ENCODE data around the gene TLR2.
A peak's percentile ranks its signal among the peaks of the same experiment; 100 is the strongest.

Gene TLR2

DNA sequence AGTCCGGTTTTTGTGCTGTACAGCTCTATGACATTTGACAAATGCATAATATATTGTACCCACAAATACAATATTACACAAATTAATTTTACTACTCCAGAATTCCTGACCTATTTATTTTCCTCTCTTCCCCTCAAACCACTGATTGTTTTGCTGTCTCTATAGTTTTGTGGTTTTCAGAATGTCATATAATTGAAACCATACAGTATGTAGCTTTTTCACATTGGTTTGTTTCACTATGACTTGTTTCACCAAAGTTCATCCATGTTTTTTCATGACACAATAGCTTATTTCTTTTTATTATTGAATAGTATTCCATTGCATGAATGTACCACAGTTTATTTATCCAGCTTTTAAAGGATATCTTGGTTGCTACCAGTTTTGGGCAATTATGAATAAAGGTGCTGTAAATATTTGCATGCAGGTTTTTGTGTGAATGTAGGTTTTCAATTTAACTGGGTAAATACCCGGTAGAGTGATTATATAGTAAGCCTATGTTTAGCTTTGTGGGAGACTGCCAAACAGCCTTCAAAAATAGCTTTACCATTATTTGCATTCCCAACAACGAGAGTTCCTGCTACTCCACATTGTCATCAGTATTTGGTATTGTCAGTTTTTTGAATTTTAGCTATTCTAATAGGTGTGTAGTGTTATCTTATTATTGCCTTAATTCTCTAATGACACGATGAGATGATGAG lies 49.8 kb downstream of the TLR2 start:
- DNase-seq (ENCODE audit: low read depth): no peak

DNA sequence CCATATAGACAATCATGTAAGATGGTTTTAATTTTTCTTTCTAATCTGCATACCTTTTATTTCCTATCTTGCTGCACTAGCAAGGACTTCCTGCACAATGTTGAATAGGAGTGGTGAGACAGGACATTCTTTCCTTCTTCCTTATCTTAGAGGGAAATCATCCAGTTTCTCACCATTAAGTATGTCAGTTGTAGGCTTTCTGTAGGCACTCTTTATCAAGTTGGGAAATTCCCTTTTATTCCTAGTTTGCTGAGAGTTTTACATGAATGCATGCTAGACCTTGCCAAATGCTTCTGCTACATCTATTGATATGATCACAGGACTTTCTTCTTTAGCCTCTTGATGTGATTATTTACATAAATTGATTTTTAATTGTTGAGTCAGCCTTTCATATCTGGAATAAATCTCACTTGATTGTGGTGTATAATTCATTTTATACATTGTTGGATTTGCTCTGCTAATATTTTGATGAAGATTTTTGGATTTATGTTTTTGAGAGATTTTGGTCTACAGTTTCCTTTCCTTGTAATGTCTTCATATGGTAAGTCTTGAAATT lies 51.9 kb downstream of the TLR2 start:
- no peak for DNase-seq (ENCODE audit: low read depth)

GRCh38 chr4:153741541-153741940 lies 57.5 kb downstream of the TLR2 start:
- DNase-seq (ENCODE audit: low read depth): no peak

GRCh38 chr4:153745651-153746050 lies 61.6 kb downstream of the TLR2 start:
- DNase-seq (ENCODE audit: low read depth): no peak

GRCh38 chr4:153747406-153747955 lies 63.4 kb downstream of the TLR2 start:
- DNase-seq (ENCODE audit: low read depth): no peak

- no peak for DNase-seq (ENCODE audit: low read depth)
Observed at GRCh38 chr4:153748378-153748777, 64.3 kb downstream of the TLR2 start.

- DNase-seq (ENCODE audit: low read depth): peak; percentile 14
Observed at GRCh38 chr4:153750197-153750817, 66.2 kb downstream of the TLR2 start.

DNA sequence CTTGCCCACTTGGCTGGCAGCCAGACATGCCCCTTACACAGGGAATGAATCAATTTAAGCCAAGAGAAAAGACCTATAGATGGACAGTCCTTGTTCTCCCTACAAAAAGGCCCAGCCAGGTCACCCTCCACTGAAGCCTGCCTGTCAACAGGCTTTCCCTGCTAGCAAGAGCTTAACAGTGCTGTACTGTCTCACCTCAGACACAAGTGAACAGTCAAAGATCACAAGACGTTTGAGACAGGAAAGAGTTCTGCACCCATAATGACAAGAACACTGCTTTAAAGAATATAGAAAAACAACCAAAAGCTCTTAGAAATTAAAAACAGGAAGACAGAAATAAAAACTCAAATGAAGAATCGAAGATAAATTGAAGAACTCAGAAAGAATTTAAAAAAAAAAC lies 71.1 kb downstream of the TLR2 start:
- no peak for DNase-seq (ENCODE audit: low read depth)
